ENCODE data around the gene PIK3R3.
"Not testable (repeated sequence)": the region's sequence is repeated elsewhere in the genome, so short reads cannot be mapped to it uniquely, and the experiment has no call there.

Gene PIK3R3

GRCh38 chr1:46062651-46063319 is 69.6 kb downstream of the PIK3R3 start:
- DNase-seq: peak; percentile 24

- no peak for DNase-seq
These were observed 71.3 kb downstream of the PIK3R3 start for GRCh38 chr1:46061146-46061545.

- DNase-seq: no peak
These were observed 73.5 kb downstream of the PIK3R3 start for GRCh38 chr1:46058936-46059335.

GRCh38 chr1:46057781-46058180 is 74.6 kb downstream of the PIK3R3 start:
- no peak for DNase-seq

GRCh38 chr1:46057215-46057614 is 75.2 kb downstream of the PIK3R3 start:
- DNase-seq: not testable (repeated sequence)

- DNase-seq: no peak
These were observed 76.1 kb downstream of the PIK3R3 start for GRCh38 chr1:46056325-46056724.

GRCh38 chr1:46053734-46054133 is 78.7 kb downstream of the PIK3R3 start:
- DNase-seq: no peak

- DNase-seq: no peak
These were observed 88.3 kb downstream of the PIK3R3 start for GRCh38 chr1:46044116-46044515.

- DNase-seq: no peak
These were observed 88.9 kb downstream of the PIK3R3 start for GRCh38 chr1:46043458-46044017.

GRCh38 chr1:46041974-46042373 is 90.5 kb downstream of the PIK3R3 start:
- no peak for DNase-seq

- no peak for DNase-seq
These were observed 90.9 kb downstream of the PIK3R3 start for GRCh38 chr1:46041551-46041950.

GRCh38 chr1:46039571-46040052 is 92.8 kb downstream of the PIK3R3 start:
- no peak for DNase-seq

- peak; percentile 81 for DNase-seq
These were observed 95.3 kb downstream of the PIK3R3 start for GRCh38 chr1:46036894-46037839.

GRCh38 chr1:46034601-46035516 is 97.6 kb downstream of the PIK3R3 start:
- DNase-seq: no peak

GRCh38 chr1:46030876-46031660 is 101.4 kb downstream of the PIK3R3 start:
- no peak for DNase-seq

- DNase-seq: no peak
These were observed 102.2 kb downstream of the PIK3R3 start for GRCh38 chr1:46030074-46030870.

- no peak for DNase-seq
These were observed 104.4 kb downstream of the PIK3R3 start for GRCh38 chr1:46027788-46028573.

- no peak for DNase-seq
These were observed 105.9 kb downstream of the PIK3R3 start for GRCh38 chr1:46026531-46026930.

- no peak for DNase-seq
These were observed 111.1 kb downstream of the PIK3R3 start for GRCh38 chr1:46021046-46021996.
